ENCODE data around the gene SKA1.

GRCh38 chr18:50338122-50338521, 36.7 kb upstream of the SKA1 start:
- no peak for TF ChIP-seq POLR2A (IDR thresholded peaks at IDR 0.05)
- TF ChIP-seq, protein P1, sequence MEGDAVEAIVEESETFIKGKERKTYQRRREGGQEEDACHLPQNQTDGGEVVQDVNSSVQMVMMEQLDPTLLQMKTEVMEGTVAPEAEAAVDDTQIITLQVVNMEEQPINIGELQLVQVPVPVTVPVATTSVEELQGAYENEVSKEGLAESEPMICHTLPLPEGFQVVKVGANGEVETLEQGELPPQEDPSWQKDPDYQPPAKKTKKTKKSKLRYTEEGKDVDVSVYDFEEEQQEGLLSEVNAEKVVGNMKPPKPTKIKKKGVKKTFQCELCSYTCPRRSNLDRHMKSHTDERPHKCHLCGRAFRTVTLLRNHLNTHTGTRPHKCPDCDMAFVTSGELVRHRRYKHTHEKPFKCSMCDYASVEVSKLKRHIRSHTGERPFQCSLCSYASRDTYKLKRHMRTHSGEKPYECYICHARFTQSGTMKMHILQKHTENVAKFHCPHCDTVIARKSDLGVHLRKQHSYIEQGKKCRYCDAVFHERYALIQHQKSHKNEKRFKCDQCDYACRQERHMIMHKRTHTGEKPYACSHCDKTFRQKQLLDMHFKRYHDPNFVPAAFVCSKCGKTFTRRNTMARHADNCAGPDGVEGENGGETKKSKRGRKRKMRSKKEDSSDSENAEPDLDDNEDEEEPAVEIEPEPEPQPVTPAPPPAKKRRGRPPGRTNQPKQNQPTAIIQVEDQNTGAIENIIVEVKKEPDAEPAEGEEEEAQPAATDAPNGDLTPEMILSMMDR (IDR thresholded peaks at IDR 0.05): no peak

Measured in body of pancreas (tissue), 4 donors.